Glutamatergic neuron (in vitro differentiated cells): ENCODE results near the gene SYT15. TPM values are rescaled to one million over a fixed set of nuclear protein-coding genes. Genes with fewer than 3 reads are reported as not detected.
"Not testable (repeated sequence)": the region's sequence is repeated elsewhere in the genome, so short reads cannot be mapped to it uniquely, and the experiment has no call there.

Source experiments
- DNase-seq: peaks from one replicate; pipeline ENCODE4 v3.0.0; 2022
- H3K27ac Mint-ChIP-seq: one replicate; pipeline ENCODE4 v1.8.0; 2020; ENCODE audit warnings: mild to moderate bottlenecking, mixed read lengths, inconsistent platforms; ENCODE audit not compliant: unreplicated experiment
- H3K27me3 Mint-ChIP-seq: one replicate; pipeline ENCODE4 v1.8.0; 2020; ENCODE audit warnings: mild to moderate bottlenecking, moderate library complexity, mixed read lengths, inconsistent platforms; ENCODE audit not compliant: unreplicated experiment
- H3K36me3 Mint-ChIP-seq: one replicate; pipeline ENCODE4 v1.8.0; 2020; ENCODE audit warnings: mild to moderate bottlenecking, mixed read lengths, inconsistent platforms; ENCODE audit not compliant: unreplicated experiment
- H3K4me1 Mint-ChIP-seq: one replicate; pipeline ENCODE4 v1.8.0; 2020; ENCODE audit warnings: mild to moderate bottlenecking, low read depth, mixed read lengths, inconsistent platforms; ENCODE audit not compliant: unreplicated experiment
- H3K4me3 Mint-ChIP-seq: one replicate; pipeline ENCODE4 v1.8.0; 2020; ENCODE audit warnings: mild to moderate bottlenecking, mixed read lengths, inconsistent platforms; ENCODE audit not compliant: unreplicated experiment
- H3K9me3 Mint-ChIP-seq: one replicate; pipeline ENCODE4 v1.8.0; 2020; ENCODE audit warnings: mild to moderate bottlenecking, moderate library complexity, mixed read lengths, inconsistent platforms; ENCODE audit not compliant: unreplicated experiment
- long read RNA-seq: library from polyadenylated mRNA; unstranded; transcript quantifications from one replicate; pipeline ENCODE4 v2.0.0, GENCODE V29; 2020; ENCODE audit not compliant: unreplicated experiment
- total RNA-seq: library from RNA; stranded (reverse); fragmentation: NEBNext Ultra II Directional; extraction: Animal tissue kit (Norgen Biotek cat#: 25700); gene quantifications from one replicate; pipeline ENCODE4 v1.2.1, GENCODE V29; 2021; ENCODE audit not compliant: unreplicated experiment
- TF ChIP-seq, protein P1 (sequence below): fragments of 200-600 bp; sonication (generic); IDR thresholded peaks from one replicate; pipeline ENCODE4 v1.5.0; 2021; ENCODE audit not compliant: partially characterized antibody, unreplicated experiment

SYT15 gene
- 2.5 TPM for total RNA-seq
- long read RNA-seq: 0 reads

DNA sequence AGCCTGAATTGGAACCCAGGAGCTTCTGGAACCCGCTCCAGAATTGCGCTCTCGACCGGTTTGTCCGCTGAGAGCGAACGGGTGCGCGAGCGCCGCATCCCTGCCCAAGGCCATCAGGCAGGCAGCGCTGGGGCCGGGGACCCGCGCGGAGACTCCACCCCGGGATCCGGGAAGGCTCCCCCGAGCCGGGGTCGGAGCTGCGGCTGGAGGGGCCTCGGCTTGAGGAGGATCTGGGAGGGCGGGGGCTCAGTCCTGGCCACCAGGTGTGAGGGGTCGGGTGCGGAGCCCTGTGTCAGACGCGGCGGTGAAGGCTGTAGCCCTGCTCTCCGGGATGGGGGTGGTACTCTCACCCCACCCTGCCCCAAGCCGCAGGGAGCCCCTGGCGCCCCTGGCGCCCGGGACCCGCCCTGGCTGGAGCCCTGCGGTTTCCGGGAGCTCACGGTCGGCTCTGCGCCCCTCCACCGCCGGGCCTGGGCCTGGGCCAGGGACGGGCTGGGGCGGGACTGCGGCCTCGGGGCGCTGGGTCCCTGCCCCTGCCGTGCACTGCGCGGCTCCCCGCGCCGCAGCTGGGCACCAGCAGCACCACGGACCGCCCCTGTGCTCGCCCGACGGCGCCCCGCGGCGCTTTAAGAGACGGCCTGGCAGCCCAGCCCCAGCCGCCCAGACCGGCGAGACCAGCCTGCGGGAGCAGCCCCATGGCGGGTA, at the start of gene SYT15:
Gene SYT15 (plus strand): TSS at position 655 of the 705 bp plus-strand sequence. CDS start 41 bp downstream, at position 696.
- not testable (repeated sequence) for H3K4me1 Mint-ChIP-seq, H3K27ac Mint-ChIP-seq

DNA sequence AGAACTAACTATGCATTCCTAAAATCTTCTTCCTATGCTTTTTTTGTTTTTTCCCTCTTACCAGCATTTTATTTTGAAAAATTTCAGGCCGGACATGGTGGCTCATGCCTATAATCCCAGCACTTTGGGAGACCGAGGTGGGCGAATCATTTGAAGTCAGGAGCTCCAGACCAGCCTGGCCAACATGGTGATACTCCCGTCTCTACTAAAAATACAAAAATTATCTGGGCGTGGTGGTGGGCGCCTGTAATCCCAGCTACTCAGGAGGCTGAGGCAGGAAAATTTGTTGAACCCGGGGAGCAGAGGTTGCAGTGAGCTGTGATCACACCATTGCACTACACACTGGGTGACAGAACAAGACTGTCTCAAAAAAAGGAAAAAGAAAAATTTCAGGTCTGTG, 49.2 kb upstream of the SYT15 start:
- not testable (repeated sequence) for H3K4me3 Mint-ChIP-seq, DNase-seq, H3K27ac Mint-ChIP-seq, H3K36me3 Mint-ChIP-seq, H3K27me3 Mint-ChIP-seq, H3K4me1 Mint-ChIP-seq, H3K9me3 Mint-ChIP-seq

More for the DNA sequence above, at the start of gene SYT15:
- not testable (repeated sequence) for H3K36me3 Mint-ChIP-seq, H3K27me3 Mint-ChIP-seq, H3K9me3 Mint-ChIP-seq, H3K4me3 Mint-ChIP-seq
- DNase-seq: peak; percentile 31

DNA sequence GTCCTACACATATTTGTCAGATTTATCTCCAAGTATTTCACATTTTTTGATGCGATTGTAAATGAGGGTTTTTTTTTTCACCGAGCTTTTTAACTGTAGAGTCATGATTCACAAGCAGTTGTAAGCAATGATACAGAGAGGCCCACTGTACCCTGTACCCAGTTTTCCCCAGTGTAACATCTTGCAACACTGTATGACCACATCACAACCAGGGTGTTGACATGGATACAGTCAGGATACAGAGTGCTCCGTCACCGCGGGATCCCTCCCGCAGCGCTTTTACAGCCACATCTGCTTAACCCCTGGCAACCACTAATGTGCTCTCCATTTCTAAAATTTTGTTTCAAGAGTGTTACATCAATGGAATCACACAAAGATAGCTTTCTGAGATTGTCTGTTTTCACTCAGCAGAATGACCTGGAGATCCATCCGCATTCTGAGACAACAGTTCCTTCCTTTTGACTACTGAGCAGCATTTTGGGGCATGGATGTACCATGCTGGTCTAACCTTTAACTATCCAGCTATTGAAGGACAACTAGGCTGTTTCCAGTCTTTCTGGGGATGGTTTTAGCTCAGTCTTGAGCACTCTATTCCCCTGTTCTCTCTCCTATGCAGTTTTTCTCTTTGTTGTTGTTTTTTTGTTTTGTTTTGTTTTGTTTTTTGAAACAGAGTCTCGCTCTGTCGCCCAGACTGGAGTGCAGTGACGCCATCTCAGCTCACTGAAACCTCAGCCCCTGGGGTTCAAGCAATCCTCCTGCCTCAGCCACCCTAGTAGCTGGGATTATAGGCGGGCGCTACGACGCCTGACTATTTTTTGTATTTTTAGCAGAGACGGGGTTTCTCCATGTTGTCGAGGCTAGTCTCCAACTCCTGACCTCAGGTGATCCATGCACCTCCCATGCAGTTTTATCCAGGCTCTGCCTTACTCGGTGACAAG, 48.4 kb upstream of the SYT15 start:
- H3K27ac Mint-ChIP-seq: no peak overlapping the region
- H3K27me3 Mint-ChIP-seq: no peaks in the 10 kb centered on the region
- TF ChIP-seq, protein P1, sequence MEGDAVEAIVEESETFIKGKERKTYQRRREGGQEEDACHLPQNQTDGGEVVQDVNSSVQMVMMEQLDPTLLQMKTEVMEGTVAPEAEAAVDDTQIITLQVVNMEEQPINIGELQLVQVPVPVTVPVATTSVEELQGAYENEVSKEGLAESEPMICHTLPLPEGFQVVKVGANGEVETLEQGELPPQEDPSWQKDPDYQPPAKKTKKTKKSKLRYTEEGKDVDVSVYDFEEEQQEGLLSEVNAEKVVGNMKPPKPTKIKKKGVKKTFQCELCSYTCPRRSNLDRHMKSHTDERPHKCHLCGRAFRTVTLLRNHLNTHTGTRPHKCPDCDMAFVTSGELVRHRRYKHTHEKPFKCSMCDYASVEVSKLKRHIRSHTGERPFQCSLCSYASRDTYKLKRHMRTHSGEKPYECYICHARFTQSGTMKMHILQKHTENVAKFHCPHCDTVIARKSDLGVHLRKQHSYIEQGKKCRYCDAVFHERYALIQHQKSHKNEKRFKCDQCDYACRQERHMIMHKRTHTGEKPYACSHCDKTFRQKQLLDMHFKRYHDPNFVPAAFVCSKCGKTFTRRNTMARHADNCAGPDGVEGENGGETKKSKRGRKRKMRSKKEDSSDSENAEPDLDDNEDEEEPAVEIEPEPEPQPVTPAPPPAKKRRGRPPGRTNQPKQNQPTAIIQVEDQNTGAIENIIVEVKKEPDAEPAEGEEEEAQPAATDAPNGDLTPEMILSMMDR: no peak
- no peaks in the 10 kb centered on the region for H3K36me3 Mint-ChIP-seq
- DNase-seq: peak; percentile 12
- H3K4me1 Mint-ChIP-seq: no peaks in the 10 kb centered on the region
- peaks cover 4% of the 10 kb centered on the region for H3K9me3 Mint-ChIP-seq
- no peak overlapping the region for H3K4me3 Mint-ChIP-seq

DNA sequence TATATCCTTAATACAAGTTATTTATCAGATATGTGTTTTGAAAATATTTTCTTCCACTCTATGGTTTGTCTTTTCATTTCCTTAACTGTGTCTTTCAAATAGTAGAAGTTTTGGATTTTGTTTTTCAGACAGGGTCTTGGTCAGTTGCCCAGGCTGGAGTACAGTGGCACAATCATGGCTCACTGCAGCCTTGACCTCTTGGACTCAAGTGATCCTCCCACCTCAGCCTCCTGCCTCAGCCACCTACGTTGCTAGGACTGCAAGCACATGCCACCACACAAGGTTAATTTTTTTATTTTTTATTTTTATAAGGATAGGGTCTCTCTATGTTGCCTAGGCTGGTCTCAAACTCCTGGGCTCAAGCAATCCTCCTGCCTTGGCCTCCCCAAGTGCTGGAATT, 46.7 kb upstream of the SYT15 start:
- not testable (repeated sequence) for H3K27ac Mint-ChIP-seq, H3K9me3 Mint-ChIP-seq, H3K4me1 Mint-ChIP-seq, DNase-seq, H3K27me3 Mint-ChIP-seq, H3K36me3 Mint-ChIP-seq, H3K4me3 Mint-ChIP-seq

DNA sequence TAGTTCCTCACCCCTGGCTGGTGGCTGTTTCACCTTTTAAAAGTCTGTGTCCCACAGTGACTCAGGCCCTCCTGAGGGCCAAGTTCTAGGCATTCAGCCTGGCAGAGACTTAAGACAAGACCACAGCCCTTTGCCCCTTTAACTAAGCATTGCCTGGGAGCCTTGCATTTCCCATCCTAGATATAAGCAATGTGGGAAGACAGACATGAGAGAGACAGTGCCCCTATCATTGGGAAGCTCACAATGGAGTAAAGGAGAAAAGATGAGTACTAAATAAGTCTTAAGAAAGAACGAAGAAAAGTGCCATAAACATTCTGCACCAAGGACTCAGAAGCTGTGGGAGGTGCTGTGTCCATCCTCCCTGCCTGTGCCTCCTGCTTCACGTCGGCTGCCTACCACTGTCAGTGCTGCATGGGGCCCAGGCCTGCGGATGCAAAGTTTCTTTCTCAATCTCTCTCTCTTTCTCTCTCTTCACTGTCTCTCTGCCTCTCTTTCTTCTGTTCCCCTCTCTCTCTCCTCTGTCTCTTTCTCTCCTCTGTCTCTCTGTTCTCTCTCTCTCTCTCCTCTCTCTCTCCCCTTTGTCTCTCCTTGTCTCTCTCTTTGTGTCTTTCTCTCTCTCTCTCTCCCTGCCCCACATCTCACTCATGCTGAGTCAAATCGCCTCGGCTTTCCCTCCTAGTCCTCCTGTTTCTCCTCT, 44.0 kb upstream of the SYT15 start:
- Mint-ChIP-seq H3K36me3 (no peaks in the 10 kb centered on the region), H3K9me3 (peaks cover 3% of the 10 kb centered on the region), H3K27me3 (peaks cover 4% of the 10 kb centered on the region), H3K27ac (no peak overlapping the region), H3K4me3 (no peak overlapping the region), H3K4me1 (no peaks in the 10 kb centered on the region)
- peak; percentile 19 for DNase-seq
- TF ChIP-seq, protein P1: no peak

DNA sequence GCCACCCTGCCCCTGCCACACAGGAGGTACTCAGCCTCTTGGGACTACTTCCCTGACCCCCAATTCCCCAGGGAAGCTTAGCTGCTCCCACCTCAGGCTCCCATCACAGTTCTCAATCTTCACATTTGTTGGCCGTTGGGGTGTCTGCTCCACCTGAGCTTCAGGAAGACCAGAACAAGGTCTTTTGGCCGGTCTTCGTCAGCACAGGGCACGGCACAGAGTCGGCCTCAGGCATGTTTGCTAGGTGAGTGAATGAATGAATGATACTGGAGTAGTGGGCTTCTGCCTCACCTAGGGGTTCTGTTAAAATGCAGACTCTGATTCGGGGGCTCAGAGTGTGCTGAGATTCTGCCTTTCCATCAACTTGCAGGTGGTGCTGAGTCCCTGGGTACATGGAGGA, 42.8 kb upstream of the SYT15 start:
- Mint-ChIP-seq H3K27ac (no peak overlapping the region), H3K9me3 (peaks cover 3% of the 10 kb centered on the region), H3K4me1 (no peaks in the 10 kb centered on the region), H3K27me3 (peaks cover 9% of the 10 kb centered on the region), H3K4me3 (no peak overlapping the region), H3K36me3 (no peaks in the 10 kb centered on the region)
- peak; percentile 15 for DNase-seq
- TF ChIP-seq, protein P1: no peak
